DMS53 treated with DMSO at 0.1 percent for 48 hours (cell line): ENCODE data around the gene TSC22D4.

ENCODE experiments used
- DNase-seq: peaks from one replicate; lab custom pipeline; 2025; ENCODE audit not compliant: unreplicated experiment; lab: John Stamatoyannopoulos, UW

TSC22D4 gene

GRCh38 chr7:100430493-100431285 is 48.3 kb downstream of the TSC22D4 start:
- no peak for DNase-seq

GRCh38 chr7:100429637-100430492 is 49.1 kb downstream of the TSC22D4 start, which contains the start of gene MEPCE:
Gene MEPCE (plus strand): TSS chr7:100429831. CDS start chr7:100430019, 188 bp downstream.
- DNase-seq, result peak; percentile 97

- peak; percentile 99 for DNase-seq
Observed at GRCh38 chr7:100428967-100429636, 49.9 kb downstream of the TSC22D4 start.

- DNase-seq, result peak; percentile 98
Observed at GRCh38 chr7:100428199-100428966, 50.6 kb downstream of the TSC22D4 start, which contains the start of gene ZCWPW1. Gene ZCWPW1 (minus strand): TSS chr7:100428703. CDS start chr7:100420649, 8,054 bp downstream.

GRCh38 chr7:100427762-100428198 is 51.2 kb downstream of the TSC22D4 start:
- no peak for DNase-seq

- DNase-seq, result no peak
Observed at GRCh38 chr7:100426516-100426915, 52.5 kb downstream of the TSC22D4 start.

GRCh38 chr7:100425347-100425746 is 53.7 kb downstream of the TSC22D4 start:
- DNase-seq, result no peak

GRCh38 chr7:100423315-100423714 is 55.7 kb downstream of the TSC22D4 start:
- DNase-seq, result no peak

GRCh38 chr7:100419660-100420226 is 59.3 kb downstream of the TSC22D4 start:
- DNase-seq, result no peak

- DNase-seq, result no peak
Observed at GRCh38 chr7:100418930-100419659, 59.9 kb downstream of the TSC22D4 start.
